Fibroblast of mammary gland (primary cell): ENCODE data around the gene TWF1.

Experiments
- DNase-seq: peaks from one replicate; pipeline ENCODE4 v3.0.0-alpha.2; 2010; ENCODE audit warnings: low read depth
- H3K4me3 ChIP-seq: 2 replicates; pipeline ENCODE4 v1.5.1; 2011; ENCODE audit warnings: low read depth, mild to moderate bottlenecking, low read length, moderate library complexity; ENCODE audit not compliant: control insufficient read depth
- TF ChIP-seq, protein P1 (sequence below): conservative IDR thresholded peaks from 2 replicates; pipeline ENCODE4 v1.5.1; 2011; ENCODE audit warnings: low read depth, low read length, inconsistent platforms; ENCODE audit not compliant: control insufficient read depth, insufficient read depth

Gene TWF1

DNA sequence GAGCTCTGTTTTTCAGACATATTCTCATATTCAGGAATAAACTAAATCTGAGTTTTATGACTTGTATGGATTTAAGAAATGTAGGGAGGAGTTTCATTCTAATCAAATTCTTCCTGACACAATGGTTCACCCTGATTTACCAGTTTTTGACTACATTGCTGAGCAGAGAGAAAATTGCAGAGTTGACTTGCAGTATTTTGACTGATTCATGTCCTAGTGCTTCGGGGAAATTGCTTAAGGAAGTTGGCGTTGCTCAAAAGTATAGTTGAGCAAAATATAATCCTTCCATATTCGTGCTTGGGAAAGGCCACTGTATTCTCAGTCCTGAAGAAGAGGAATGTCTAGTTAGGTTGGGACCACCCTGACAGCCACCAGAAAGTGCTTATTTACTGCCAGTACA, 1.3 kb upstream of the TWF1 start:
- TF ChIP-seq, protein P1, sequence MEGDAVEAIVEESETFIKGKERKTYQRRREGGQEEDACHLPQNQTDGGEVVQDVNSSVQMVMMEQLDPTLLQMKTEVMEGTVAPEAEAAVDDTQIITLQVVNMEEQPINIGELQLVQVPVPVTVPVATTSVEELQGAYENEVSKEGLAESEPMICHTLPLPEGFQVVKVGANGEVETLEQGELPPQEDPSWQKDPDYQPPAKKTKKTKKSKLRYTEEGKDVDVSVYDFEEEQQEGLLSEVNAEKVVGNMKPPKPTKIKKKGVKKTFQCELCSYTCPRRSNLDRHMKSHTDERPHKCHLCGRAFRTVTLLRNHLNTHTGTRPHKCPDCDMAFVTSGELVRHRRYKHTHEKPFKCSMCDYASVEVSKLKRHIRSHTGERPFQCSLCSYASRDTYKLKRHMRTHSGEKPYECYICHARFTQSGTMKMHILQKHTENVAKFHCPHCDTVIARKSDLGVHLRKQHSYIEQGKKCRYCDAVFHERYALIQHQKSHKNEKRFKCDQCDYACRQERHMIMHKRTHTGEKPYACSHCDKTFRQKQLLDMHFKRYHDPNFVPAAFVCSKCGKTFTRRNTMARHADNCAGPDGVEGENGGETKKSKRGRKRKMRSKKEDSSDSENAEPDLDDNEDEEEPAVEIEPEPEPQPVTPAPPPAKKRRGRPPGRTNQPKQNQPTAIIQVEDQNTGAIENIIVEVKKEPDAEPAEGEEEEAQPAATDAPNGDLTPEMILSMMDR, result no peak
- no peak for DNase-seq
- no peak overlapping the region for H3K4me3 ChIP-seq

DNA sequence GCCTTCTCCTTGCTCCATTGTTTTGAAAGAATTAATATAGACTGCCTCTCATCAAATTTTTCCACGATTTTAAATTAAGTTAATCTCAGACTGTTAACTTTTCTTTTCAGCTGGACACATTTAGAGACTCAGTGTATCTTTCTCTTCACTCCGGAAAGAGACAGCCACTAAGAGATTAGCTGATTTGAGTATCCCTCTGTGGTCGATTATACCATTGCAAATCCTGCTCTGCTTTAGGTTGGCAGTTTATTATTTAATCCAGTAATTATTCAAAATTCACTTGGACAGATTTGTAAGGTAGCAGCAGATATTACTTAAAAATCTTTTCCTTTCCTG, 588 bp upstream of the TWF1 start:
- peak; percentile 6 for DNase-seq
- H3K4me3 ChIP-seq, result peak overlapping the region; percentile 81
- TF ChIP-seq, protein P1, result no peak

DNA sequence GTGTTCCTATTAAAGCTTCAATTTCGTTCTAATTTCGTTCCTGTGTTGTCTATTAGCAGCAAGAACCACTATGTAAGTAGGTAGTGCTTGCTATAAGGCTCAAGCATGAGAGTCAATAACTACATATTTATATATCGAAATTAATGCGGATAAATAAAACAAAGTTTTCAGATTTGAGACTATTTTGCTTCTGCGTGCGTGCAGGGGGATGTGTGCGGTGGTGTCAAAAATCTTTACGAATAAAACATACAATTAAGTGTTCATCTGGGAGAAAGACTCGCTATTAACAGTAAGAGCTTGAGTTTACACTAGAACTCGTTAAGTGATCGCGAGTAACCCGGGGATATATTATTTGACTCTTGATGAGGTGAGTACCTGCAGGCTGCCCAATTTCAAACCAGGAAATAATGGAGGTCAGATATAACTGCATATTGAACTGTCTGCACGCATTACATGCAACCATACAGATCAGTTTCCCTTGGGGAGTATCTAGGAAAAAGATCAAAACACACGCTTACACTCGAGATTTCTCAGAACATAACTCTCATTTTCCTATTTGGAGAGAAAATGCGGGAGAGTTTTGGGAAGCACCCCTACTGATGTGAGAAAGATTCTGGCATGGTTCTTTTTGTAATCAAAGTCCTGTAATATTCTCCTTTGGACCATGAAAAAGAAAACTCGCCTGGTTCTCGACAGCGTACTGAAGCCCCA, 813 bp downstream of the TWF1 start:
- peak; percentile 8 for DNase-seq
- peak overlapping the region; percentile 88 for H3K4me3 ChIP-seq
- TF ChIP-seq, protein P1, result no peak

DNA sequence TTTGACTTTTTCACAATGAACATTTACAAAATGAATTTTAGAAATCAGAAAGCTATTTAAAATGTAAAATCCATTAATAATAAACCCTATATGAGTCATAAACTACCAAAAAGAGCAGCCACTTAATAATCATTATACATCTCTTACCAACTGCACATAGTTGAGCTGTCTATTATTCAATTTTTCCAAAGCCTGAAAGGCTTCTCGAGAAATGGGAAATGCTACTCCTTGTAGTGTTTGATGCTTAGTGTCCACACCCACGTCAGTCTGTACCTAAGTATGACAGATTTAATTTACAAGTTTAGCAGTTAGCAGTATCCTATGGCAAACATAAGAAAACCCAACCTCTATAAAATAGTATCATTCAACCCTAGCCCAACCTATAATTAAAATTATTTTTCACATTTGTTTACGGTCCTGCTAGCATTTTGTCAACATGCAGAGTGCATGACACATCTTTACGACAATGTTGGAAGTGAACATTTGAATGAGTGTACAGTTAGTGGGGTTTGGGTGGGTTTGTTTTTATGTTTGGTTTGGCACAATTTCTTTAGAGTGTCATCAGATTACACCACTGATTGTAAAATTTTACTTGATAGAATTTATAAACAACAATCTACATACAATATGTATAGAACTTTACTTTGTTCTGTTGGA, 8.4 kb downstream of the TWF1 start:
- DNase-seq, result peak; percentile 26
- no peak overlapping the region for H3K4me3 ChIP-seq
- TF ChIP-seq, protein P1, result no peak

DNA sequence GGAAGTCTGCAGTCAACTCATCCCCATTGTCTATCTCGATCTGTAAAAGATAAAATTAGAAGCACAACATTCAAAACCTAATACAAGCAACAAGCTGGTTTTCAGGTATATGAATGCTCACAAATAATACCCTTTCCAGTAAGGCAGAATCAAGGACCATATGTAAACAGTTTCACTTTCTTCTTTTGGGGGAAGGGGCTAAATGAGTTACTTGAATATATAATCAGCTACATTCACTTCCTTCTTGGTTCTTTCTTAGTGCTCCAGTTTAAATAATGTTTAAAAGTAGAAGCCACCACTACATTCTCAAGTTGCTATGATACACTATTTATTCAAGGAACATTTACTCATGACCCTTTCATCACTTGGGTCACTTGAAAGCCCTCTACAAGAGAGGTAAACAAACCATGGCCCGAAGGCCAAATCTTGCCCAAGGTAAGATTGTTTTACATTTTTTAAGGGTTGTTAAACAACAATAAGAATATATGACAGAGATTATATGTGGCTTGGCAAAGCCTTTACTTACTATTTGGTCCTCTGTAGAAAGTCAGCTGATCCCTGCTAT, 10.3 kb downstream of the TWF1 start:
- no peak for DNase-seq
- H3K4me3 ChIP-seq, result no peak overlapping the region
- TF ChIP-seq, protein P1, result no peak

DNA sequence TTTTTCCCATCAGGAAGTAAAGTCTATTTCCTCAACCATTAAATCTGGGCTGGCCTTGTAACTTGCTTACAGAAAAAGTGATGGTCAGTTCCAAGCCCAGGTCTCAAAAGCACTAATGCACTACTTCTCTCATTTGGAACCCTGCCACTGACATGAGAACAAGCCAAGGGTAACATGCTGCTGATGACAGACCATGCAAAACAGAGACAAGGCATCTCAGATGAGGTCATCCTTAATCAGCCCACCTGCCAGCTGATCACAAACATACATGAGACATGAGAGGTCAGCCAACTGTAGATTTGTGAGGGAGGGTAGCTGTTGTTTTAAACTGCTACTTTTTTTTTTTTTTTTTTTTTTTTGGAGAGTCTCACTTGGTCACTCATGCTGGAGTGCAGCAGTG, 16.2 kb downstream of the TWF1 start:
- peak; percentile 82 for DNase-seq
- H3K4me3 ChIP-seq, result no peak overlapping the region
- TF ChIP-seq, protein P1, result no peak
